Measurements from ENCODE around the gene FAM20C. TPM values are rescaled to one million over a fixed set of nuclear protein-coding genes. Genes with fewer than 3 reads are reported as not detected.

Gene FAM20C
- polyA plus RNA-seq, 1 donor: 57.2 TPM

DNA sequence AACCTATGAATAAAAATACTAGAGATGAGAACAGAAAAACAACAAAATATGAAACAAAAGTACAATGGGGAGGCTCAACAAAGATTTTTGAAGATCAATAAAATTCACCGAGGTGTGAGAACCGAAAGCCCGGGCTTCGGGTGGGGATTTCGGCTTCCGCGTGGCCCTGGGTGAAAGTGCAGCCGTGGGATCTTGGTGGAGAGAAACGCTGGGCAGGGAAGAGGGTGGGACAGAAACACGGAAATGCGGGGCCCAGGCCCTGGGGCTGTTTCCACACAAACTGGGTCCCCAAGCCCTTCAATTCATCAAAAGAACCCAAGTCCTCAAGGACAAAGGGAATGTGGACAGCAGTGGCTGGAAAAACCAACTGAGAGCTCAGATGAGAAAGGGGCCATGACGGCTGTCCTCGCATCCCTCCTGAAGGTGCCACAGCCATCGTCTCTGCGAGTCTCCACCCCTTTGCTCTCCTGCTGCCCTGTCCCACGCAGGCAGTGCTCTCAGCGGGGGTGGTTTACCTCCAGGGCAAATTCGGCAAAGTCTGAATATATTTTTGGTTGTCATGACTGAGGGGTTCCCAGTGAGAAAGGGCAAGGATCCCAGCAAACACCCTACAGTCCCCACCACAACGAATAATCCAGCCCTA is 117.3 kb downstream of the FAM20C start:
- Histone ChIP-seq H3K4me1 (ENCODE audit: control insufficient read depth, insufficient read depth, low read length) (no peaks in the 10 kb centered on the region), H3K9me3 (ENCODE audit: control insufficient read depth, low read depth, low read length) (no peaks in the 10 kb centered on the region), H3K4me3 (ENCODE audit: low read length) (no peak overlapping the region), H3K27me3 (ENCODE audit: control insufficient read depth, insufficient read depth, low read length) (no peaks in the 10 kb centered on the region), H3K36me3 (ENCODE audit: control insufficient read depth, insufficient read depth, low read length) (no peaks in the 10 kb centered on the region), H3K27ac (ENCODE audit: low read length) (no peak overlapping the region)
- WGBS (ENCODE audit: insufficient coverage, low lambda C conversion rate): no CpG with 5 or more reads among the region's 19 CpGs
- DNase-seq: no peak

Other genes with a start within 250 kb of the FAM20C start
- 0.09 TPM for gene FOXL3, start 97.6 kb downstream of the FAM20C start, polyA plus RNA-seq

Data from large intestine (tissue), 3 donors.